HG03175 (cell line): Measurements from ENCODE around the gene CCL21.
"Not testable (repeated sequence)": the region's sequence is repeated elsewhere in the genome, so short reads cannot be mapped to it uniquely, and the experiment has no call there.

ENCODE experiments used
- ATAC-seq: cut with Tn5 transposase; IDR thresholded peaks from one replicate; pipeline ENCODE4 v1.9.1; 2021; ENCODE audit warnings: mild to moderate bottlenecking, moderate library complexity; ENCODE audit not compliant: unreplicated experiment

The CCL21 gene, protein sequence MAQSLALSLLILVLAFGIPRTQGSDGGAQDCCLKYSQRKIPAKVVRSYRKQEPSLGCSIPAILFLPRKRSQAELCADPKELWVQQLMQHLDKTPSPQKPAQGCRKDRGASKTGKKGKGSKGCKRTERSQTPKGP

DNA sequence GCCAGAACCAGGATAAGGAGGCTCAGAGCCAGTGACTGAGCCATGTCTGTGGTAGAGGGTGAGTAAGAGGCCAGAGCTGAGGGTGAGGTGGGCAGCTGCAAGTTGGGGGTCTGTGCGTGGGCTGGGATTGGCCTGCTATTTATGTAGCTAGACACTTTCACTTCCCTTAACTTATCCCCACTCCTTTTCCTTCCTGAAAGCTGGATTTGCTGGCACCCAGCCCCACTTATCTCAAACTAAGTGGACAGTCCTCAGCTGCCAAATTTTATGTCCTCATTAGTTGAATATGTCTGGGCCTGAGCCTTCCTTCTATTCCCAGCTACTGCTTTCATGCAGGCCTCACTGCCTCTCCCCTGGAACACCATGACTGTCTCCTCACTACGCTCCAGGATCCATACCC lies at the start of gene CCL21:
CCL21 (minus strand) TSS at position 114 of the 400 bp plus-strand sequence; CDS start at position 44, 70 bp downstream.
- ATAC-seq: no peak

DNA sequence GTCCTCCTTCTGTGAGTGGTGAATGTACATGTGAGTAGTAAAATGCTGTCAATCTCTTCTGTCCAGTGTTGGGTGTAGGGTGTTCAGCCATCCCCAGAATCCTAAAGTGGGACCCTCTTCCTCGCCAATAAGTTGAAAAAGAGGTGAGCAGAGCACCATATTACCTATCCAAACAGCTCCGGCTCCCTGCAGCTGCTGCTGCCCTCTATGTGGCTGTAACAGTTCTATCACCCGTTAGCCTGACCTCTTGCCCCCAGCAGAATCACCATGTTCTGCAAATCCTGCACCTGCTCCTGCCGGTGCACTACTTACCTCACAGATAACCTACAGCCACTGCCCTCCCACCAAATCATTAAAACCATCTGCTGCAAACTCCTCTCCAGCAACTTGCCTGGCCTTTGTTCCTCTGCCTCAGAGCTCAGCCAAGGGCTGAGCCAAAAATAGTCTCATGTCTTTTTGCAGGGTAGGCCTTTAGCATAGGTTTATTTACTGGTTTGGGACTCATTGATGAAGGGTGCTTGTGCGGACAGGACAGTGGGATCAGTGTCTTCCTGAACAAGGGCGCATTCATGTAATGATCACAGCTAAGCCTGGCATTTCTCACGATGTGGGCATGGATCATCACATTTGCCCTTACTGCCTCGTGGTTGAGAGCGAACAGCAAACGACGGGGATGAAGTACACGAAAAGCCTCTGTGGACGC lies 49.6 kb upstream of the CCL21 start:
- no peak for ATAC-seq

DNA sequence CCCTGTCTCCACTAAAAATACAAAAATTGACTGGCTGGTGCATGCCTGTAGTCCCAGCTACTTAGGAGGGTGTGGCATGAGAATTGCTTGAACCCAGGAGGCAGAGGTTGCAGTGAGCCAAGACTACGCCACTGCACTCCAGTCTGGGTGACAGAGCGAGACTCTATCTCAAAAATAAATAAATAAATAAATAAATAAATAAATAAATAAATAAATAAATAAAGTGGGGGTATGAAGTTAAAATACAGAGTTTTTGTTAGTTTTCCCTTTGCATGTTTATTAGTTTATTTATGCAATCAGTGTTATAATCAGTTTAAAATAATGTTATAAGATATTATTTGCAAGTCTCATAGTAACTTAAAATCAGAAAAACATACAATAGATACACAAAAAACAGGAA lies 40.4 kb upstream of the CCL21 start:
- ATAC-seq: not testable (repeated sequence)

DNA sequence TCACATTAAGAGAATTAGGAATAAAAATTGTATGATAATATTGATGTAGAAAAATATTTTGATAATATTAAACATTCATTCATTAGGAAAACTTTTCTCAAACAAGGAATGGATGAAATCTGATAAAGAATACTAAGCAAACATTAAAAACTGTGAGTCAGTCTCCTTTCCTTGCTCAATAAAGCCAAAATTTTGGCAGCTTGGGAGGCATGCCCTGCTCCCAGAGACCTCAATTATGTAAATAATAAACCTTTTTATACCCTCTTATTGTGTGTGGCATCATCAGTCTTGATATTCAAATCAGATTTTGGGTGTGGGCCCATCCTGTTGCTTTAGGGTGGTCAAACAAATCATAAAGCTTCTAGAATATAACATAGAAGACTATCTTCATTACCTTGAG lies 36.6 kb upstream of the CCL21 start:
- no peak for ATAC-seq

DNA sequence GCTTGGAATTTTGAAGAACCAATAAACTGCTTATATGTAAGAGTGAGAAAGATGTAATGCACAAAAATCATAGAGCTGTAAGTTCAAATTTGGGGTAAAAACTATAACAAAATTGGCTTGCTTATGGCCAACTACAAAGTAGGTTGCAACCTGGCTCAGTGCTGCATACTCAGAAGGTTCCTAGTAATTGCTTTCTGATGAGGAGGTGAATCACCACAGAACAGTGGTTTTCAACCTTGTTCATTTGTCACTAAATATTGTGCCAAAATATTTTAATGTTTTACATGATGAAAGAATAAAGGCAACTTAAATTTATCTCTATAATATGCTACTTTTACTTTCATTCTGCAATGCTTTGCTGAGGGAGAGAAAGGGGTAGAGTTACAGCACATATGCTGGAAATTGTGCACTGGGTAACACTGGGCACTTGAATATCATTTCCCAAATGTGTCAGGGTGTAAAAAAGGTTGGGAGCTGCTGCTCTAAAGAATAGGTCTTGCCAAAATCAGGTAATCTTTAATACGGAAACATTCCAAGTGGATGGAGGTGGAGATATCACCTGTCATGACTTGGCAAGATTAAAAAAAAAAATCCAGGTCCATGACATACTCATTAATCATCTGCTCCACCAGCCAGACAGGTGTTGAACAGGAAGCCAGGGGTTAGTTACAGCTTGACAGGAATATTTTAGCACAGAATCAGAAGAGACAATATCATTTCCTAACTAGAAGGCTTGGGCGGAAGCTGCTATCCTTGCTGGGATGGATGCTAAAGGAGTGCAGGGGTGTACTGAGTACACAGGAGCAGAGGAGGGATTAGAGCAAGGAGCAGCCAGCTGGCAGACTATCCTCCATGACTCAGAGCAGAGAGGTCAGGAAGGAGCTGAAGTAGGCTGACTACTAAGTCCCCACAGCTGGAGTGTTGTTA lies 34.6 kb upstream of the CCL21 start:
- ATAC-seq: no peak

DNA sequence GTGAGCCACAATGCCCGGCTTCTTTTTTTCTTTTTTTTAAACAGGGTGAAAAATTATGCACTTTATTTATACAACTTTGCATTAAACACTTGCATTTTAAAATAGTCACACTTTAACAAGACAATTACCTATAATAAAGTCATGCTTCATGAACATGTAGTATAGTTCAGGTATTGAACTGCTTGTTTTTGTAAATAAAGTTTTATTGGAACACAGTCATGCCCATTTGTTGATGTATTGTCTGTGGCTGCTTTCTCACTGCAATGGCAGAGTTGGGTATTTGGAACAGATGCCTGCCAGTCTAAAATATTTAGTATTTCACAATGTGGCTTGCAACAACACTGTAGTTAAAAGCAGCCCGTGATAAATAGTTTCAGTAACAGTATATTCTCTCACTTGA lies 32.8 kb upstream of the CCL21 start:
- no peak for ATAC-seq

DNA sequence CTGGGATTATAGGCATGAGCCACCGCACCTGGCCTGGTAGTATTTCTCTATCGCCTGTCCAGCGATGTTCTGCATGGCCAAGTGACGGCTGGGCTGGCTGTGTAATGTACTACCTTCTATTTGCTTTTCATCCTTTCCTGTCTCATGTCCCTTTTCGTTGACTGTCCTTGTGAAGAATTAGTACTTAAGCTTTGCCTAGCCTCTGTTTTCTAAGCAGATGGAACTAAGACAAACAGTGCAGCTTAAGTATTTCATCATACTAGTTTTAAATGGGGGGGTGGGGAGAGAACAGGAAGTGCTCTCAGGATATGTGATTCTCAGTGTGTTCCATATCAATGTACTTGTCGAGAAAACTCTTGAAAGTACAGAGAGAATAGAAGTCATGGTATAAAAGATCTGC lies 31.7 kb upstream of the CCL21 start:
- ATAC-seq: no peak

DNA sequence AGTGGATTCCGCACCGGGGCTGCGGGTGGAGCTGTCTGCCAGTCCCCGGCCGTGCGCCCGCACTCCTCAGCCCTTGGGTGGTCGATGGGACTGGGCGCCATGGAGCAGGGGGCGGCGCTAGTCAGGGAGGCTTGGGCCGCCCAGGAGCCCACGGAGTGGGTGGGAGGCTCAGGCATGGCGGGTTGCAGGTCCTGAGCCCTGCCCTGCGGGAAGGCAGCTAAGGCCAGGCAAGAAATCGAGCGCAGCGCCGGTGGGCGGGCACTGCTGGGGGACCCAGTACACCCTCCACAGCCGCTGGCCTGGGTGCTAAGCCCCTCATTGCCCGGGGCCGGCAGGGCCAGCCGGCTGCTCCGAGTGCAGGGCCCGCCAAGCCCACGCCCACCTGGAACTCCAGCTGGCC lies 30.2 kb upstream of the CCL21 start:
- not testable (repeated sequence) for ATAC-seq

DNA sequence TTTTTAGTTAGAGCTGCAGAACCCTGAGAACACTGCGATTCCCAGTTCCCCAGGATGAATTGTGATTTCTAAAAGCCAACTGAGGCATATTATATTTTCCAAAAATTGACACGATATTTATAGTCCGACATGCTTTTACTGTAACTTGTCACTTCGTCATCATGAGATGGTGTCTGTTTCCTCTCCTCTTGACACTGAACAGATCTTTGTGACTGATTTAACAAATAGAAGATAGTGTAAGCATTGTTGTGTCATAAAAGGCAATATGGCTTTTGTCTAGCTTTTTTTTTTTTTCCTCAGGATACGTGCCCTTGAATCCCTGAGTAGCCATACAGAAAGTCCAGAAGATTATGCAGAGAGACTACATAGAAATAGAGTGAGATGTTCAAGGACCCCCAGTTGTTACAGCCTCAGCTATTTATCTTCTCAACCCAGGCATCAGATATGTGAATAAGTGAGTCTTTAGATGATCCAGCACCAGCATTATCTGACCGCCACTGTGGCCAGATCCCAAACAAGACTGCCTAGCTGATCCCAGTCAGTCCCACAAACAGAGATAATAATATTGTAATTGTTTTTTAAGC lies 27.8 kb upstream of the CCL21 start:
- no peak for ATAC-seq

DNA sequence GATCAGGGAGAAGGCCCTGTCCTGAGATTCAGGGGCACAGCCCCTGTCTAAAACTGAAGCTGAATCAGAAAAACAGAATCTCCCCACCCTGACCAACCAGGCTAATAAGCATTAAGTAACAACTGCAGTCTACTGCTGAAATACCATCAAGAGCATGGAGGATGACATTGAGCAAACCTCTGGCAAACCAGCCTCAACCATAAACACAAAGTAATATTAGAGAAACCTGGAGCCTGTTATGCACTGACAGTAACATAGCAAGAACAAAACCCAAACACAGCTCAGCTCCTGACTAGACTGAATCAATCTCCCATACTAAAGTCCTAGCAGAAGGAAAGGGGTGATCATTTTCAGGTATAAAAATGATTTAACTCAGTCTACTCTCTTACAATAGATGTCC lies 24.8 kb upstream of the CCL21 start:
- ATAC-seq: no peak

DNA sequence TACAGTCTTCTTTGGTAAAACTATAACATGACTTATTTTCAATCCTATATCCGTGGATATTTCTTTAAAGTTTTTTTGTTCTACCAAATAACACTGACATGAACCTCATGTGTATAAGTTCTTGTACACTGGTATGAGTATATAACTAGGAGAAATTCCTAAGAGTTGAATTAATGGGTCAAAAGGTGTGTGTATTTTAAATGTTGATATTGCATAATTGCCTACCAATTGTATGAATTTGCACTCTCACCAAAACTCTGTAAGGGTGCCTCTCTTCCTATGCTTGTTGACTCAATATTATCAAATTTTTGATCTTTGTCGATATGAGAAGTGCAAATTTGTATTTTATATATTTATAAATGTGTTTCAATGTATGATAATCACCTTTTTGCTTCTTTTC lies 22.9 kb upstream of the CCL21 start:
- ATAC-seq: no peak

DNA sequence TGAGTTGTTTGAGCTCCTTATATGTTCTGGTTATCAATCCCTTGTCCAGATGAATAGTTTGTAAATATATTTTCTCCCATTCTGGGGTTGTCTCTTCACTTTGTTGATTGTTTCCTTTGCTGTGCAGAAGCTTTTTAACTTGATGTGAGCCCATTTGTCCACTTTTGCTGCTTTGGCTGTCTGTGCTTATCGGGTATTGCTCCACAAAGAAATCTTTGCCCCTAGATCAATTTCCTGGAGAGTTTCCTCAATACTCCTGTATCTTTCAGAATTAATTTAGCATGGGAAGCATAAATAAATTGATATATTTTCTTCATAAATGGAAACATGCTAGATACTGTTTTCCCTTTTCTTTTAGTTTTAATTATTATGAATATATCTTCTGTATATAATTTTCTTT lies 22.5 kb upstream of the CCL21 start:
- ATAC-seq: no peak

DNA sequence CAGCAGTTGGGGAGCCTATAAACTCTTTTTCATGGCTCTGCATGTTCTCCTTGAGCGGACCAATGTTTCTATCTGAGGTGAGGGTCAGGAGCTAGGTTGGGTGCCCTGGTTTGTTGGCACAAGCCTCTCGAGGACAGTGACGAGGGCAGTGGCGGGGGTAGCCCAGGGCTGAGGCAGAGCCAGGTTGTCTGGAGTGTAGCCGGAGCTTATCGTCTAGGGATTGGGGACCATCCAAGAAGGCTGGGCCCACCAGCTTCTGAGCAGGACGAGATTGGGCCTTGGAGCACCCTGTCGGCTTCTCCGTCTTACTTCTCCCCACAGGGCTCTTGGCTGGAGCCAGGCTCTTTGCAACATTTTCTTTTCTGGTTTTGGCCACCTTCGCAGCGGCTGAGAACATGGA lies 13.2 kb upstream of the CCL21 start:
- ATAC-seq: no peak

DNA sequence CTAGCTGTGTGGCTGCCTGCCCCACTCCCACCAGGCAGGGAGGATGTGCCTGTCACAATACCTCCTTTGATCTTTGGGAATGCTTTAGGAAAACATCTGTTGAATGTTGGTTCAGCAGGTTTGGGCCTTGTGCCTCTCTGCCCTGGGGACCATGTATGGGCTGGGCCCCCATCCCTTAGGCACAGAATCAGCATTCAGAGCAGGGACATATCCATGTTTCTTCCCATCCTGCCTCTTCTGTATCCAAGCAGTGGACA lies 9.8 kb upstream of the CCL21 start:
- not testable (repeated sequence) for ATAC-seq

DNA sequence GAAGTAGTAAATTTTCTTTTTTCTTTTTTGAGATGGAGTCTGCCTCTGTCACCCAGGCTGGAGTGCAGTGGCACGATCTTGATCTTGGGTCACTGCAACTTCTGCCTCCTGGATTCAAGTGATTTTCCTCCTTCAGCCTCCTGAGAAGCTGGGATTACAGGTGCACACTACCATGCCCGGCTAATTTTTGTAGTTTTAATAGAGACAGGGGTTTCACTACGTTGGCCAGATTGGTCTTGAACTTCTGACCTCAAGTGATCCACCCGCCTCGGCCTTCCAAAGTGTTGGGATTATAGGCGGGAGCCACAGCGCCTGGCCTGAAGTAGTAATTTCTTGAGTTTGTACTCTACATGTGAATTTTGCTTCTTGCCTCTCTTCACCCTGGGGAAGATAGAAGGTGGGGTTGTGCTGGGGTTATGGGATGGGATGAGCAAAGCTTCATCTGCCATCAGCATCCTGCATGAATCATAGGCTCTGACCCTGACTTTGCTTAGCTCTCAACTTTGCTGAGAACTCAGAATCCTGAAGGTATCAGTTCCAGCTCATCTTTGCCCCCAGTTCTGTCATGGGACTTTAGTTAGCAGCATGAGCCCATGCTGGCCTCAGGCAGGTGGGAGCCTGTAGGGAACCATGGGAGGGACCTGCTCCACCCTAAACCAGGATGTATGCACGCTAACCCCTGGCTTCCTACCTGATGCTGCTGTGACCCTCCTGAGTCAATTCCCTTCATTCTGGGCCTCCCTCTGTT lies 9.3 kb upstream of the CCL21 start:
- ATAC-seq: no peak

DNA sequence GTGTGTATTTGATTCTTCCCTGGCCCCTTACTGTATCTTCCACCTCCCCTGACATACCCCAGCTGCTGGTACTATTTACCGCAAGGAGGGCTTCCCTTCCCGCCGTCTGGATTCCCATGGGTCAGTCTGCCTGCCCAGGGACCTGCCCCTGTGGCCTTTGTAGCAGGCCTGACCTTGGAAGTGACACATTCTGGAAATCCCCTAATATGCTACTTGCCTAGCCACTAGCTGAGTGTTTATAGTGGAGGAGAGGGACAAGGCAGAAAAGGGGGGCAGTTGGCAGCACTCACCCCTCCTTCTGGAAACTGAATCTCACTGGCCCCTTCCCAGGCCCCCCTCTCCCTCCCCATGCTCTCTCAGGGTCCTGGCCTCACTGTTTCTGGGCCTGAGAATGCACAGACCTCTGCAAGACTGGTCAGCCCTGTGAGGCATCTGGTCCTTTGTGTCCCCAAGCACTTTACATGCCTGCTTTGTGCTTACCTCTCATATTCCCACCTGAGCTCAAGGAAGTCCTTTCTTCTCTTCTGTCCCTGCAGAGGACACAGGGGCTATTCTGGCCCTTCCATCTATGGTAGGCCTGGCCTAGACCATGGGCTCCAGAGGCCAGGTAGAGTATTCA lies 8.2 kb upstream of the CCL21 start:
- no peak for ATAC-seq

DNA sequence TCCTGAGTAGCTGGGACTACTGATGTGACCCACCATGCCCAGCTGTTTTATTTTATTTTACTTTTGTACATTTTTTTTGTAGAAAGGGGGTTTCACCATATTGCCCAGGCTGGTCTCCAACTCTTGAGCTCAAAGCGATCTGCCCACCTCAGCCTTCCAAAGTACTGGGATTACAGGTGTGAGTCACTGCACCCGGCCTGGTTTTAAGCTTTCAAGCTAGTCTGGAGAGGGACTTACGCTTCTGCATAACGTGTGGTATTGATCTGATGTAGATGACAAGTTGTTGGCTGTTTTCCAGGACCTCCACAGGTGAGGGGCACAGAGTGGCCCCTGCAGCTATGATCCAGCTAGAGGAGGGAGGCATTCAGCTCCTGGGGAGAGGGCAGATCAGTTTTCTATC lies 6.8 kb upstream of the CCL21 start:
- ATAC-seq: no peak

DNA sequence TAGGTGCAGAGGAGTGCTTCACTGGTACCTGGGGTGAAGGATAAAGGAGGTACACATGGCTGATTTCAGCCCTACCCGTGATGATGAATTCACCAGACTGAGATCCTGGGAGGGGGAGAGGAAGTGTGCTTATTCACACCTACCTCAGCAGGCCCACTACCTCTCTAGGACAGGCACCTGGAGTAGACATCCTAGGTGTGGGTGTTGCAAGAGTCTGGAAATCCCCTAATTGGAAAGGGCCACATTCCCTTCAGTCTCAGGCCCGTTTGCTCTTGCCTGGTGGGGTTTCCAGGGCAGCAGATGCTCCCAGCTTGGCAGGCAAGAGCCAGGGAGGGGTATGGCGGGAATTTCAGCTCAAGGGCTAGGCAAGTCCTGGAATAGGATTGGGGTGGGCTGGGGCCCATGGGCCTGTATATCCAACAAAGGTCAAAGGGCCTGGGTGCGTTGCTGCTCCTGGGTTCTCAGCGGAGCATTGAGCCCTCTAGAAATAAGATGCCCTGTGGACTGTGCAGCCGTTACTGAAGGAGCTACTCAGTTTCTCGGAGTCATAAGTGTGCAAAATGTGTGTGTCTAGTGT lies 5.8 kb upstream of the CCL21 start:
- no peak for ATAC-seq

DNA sequence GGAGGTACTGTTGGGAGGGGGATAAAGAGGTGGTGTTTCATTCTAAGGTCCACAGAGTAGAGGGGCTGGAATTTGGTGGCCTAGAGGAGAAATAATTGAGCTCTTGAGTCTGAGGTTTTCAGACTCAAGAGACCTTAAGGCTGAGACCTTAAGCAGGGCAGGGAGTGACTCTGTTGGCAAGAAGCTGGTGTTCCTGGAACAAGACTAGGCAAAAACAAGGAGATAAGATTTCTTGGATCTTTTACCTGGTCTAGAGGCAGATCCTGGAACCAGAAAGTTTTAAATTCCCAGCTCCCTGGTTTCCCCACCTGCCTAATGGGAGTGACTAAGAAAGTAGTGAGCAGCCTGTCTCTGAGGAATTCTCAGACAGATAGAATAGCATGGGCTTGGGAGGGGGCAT lies 4.1 kb upstream of the CCL21 start:
- no peak for ATAC-seq

DNA sequence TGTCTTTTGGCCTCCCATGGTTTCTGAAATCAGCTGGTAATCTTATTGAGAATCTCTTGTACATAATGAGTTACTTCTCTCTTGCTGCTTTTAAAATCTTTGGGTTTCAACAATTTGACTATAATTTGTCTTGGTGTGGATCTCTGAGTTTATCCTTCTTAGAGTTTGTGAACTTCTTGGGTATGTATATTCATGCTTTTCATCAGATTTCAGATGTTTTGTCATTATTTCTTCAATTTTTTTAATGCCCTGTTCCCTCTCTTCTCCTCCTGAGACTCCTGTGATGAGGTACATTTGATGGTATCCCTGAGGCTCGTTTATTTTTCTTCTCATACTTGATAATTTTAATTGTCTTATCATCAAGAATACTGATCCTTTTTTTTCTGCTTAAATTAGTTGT lies 2.2 kb upstream of the CCL21 start:
- no peak for ATAC-seq
